Lung (tissue), 12 donors: ENCODE results near the gene RHOG. TPM values are rescaled to one million over a fixed set of nuclear protein-coding genes. Genes with fewer than 3 reads are reported as not detected.

Experiments used
- ATAC-seq: fragments of 200-7000 bp; cut with Tn5 transposase; one replicate; pipeline ENCODE4 v1.9.1; 2020; ENCODE audit warnings: moderate number of reproducible peaks; ENCODE audit not compliant: insufficient read depth, low FRiP score
- DNase-seq, 3 donors: peaks; one replicate each; pipeline ENCODE4 v3.0.0-alpha.2; 2013 to 2017
- H3K27ac ChIP-seq, 2 donors: one replicate each; pipeline ENCODE4 v1.5.1; 2013; ENCODE audit warnings: mild to moderate bottlenecking in 2 of 2, moderate library complexity in 2 of 2, control low read depth in 1 of 2, inconsistent platforms in 1 of 2, low read depth in 1 of 2, low read length in 1 of 2
- H3K27me3 ChIP-seq, 3 donors: one replicate each; pipeline ENCODE4 v1.5.1; 2013; ENCODE audit warnings: low read length in 2 of 3; ENCODE audit not compliant: control insufficient read depth in 3 of 3, insufficient read depth in 3 of 3
- H3K36me3 ChIP-seq, 4 donors: one replicate each; pipeline ENCODE4 v1.5.1; 2013; ENCODE audit warnings: low read length in 4 of 4, mild to moderate bottlenecking in 1 of 4, moderate library complexity in 1 of 4; ENCODE audit not compliant: control insufficient read depth in 4 of 4, insufficient read depth in 4 of 4
- H3K4me1 ChIP-seq, 5 donors: one replicate each; pipeline ENCODE4 v1.5.1; 2013; ENCODE audit warnings: low read length in 5 of 5, mild to moderate bottlenecking in 2 of 5, moderate library complexity in 1 of 5; ENCODE audit not compliant: control insufficient read depth in 5 of 5, insufficient read depth in 5 of 5
- H3K4me3 ChIP-seq: one replicate; pipeline ENCODE4 v1.5.1; 2013; ENCODE audit warnings: mild to moderate bottlenecking, control low read depth, moderate library complexity
- H3K9ac ChIP-seq, 2 donors: one replicate each; pipeline ENCODE4 v1.5.1; 2013; ENCODE audit warnings: low read length in 2 of 2, control low read depth in 1 of 2; ENCODE audit not compliant: insufficient read depth in 1 of 2
- H3K9me3 ChIP-seq, 4 donors: one replicate each; pipeline ENCODE4 v1.5.1; 2013; ENCODE audit warnings: low read length in 3 of 4, mild to moderate bottlenecking in 1 of 4, moderate library complexity in 1 of 4; ENCODE audit not compliant: control insufficient read depth in 4 of 4, insufficient read depth in 3 of 4
- WGBS, 2 donors: extraction: QIAGEN DNeasy Blood & Tissue Kit; methylation state at CpG; one replicate each; pipeline ENCODE4 v1.1.7; 2013; 5-methylcytosine and 5-hydroxymethylcytosine counted together
- polyA plus RNA-seq, 2 donors: library from polyadenylated mRNA; stranded (reverse); fragments of 200-250 nt; gene quantifications; one replicate each; pipeline ENCODE4 v1.2.1, GENCODE V29; 2013
- total RNA-seq, 2 donors: library from RNA; depleted of rRNA in 1 of 2; stranded (reverse); fragments of >200 nt in 1 of 2; gene quantifications; one replicate each; pipeline ENCODE4 v1.2.1, GENCODE V29; 2014 to 2021
- TF ChIP-seq, protein P1 (sequence below): IDR thresholded peaks from 2 replicates; pipeline ENCODE4 v1.5.1; 2012; ENCODE audit warnings: mild to moderate bottlenecking; ENCODE audit errors: control extremely low read depth, extremely low read depth
- donor health status: control.
- donor health status: control.
- donor health status: Bipolar disorder and iron deficiency.
- donor health status: healthy.
- donor health status: DM: yes; HTN: yes; CAD: no.

Gene RHOG
- total and polyA plus RNA-seq, 4 donors, result 15.4 to 287 (median 82.6) TPM

DNA sequence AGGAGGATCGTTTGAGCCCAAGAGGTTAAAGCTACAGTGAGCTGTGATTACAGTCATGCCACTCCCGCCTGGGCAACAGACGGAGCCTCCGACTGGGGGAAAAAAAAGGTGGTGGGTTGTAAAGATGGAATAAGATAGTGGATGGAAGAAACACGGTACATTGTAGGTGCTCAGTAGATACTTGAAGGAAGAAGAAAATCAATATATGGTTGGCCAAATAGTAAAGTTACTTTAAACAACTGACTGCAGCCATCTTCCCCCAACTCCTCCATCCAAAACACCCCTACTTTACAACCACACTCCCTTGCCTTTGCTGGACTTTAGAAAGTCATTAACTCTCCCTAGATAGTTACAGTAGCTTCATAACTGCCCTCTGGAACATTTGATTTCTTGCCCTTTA is 40.9 kb downstream of the RHOG start:
- Histone ChIP-seq H3K27me3 (no peaks in the 10 kb centered on the region), H3K27ac (no peak overlapping the region), H3K9me3 (no peaks in the 10 kb centered on the region), H3K36me3 (no peaks in the 10 kb centered on the region), H3K9ac (no peak overlapping the region), H3K4me3 (no peak overlapping the region), H3K4me1 (peaks cover 0 to 18% (median 8%) of the 10 kb centered on the region in 5 donors)
- 71 to 77% methylated on average over 5 of the region's 5 CpGs for WGBS, 2 donors
- DNase-seq (no peak), ATAC-seq (no peak)
- TF ChIP-seq, protein P1, sequence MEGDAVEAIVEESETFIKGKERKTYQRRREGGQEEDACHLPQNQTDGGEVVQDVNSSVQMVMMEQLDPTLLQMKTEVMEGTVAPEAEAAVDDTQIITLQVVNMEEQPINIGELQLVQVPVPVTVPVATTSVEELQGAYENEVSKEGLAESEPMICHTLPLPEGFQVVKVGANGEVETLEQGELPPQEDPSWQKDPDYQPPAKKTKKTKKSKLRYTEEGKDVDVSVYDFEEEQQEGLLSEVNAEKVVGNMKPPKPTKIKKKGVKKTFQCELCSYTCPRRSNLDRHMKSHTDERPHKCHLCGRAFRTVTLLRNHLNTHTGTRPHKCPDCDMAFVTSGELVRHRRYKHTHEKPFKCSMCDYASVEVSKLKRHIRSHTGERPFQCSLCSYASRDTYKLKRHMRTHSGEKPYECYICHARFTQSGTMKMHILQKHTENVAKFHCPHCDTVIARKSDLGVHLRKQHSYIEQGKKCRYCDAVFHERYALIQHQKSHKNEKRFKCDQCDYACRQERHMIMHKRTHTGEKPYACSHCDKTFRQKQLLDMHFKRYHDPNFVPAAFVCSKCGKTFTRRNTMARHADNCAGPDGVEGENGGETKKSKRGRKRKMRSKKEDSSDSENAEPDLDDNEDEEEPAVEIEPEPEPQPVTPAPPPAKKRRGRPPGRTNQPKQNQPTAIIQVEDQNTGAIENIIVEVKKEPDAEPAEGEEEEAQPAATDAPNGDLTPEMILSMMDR, result no peak

DNA sequence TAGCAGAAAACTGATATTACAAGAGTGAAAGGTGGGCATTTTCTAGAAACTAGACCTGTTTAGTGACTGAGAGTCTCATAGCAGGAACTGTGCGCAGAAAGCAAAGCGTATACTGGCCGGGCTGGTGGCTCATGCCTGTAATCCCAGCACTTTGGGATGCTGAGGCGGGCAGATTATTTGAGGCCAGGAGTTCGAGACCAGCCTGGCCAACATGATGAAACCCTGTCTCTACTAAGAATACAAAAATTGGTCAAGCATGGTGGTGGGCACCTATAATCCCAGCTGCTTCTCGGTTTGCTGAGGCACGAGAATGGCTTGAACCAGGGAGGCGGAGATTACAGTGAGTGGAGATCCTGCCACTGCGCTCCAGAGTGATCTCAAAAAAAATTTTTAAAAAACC is 41.6 kb downstream of the RHOG start:
- no peak overlapping the region for H3K27ac ChIP-seq
- peaks cover 0 to 2% (median 0%) of the 10 kb centered on the region in 4 donors for H3K36me3 ChIP-seq
- 96% methylated on average over 9 of the region's 9 CpGs for WGBS, 2 donors
- DNase-seq, result no peak
- no peaks in the 10 kb centered on the region for H3K27me3 ChIP-seq
- peaks cover 0 to 18% (median 8%) of the 10 kb centered on the region in 5 donors for H3K4me1 ChIP-seq
- H3K4me3 ChIP-seq, result no peak overlapping the region
- ATAC-seq, result no peak
- no peak overlapping the region for H3K9ac ChIP-seq
- H3K9me3 ChIP-seq, result no peaks in the 10 kb centered on the region
- TF ChIP-seq, protein P1, result no peak

DNA sequence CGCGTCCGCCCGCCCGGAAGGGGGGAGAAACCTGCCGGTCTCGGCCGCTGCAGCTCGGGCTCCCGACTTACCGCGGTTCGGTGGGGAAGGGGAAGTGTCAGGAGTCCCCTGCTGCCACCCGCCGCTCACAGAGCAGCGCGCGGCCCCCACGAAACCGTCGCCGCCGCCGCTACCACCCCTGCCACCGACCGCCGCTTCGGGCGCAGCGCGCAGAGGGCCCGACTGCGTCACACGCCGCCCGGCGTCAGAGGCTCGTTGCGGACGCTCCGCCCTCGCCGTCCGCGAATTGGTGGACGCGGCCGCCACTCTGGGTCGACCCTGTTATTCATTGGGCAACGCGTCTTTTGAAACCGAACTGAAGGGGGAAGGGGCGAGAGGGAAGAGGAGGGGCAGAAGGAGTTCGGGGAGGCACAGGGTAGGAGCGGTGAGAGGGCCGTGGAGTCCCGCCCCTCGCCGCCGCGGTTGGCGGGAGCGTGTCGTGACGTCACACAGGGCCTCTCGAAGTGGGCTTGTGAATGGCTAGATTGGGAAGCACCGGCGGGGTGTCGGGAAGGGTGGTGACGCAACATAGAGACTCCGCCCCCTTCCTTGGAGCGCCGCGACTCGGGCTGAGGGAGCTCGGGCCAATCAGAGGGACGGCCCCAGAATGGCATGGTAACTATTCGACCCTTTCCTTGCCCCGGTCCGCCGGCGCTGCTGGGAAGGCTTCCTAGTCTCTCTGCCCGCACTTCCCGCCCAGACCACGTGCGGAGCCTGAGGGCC is 43.2 kb downstream of the RHOG start, which contains the start of gene NUP98:
Gene NUP98 (minus strand): TSS at position 226 of the 762 bp plus-strand sequence. CDS start 15,437 bp downstream, outside the sequence.
- H3K27ac ChIP-seq, result peak within 1 kb of the TSS; percentile 98 to 99
- no peaks in the 10 kb centered on the region for H3K9me3 ChIP-seq
- H3K36me3 ChIP-seq, result peaks cover 5 to 10% (median 7%) of the 10 kb centered on the region in 4 donors
- WGBS, 2 donors, result 0% methylated on average over 76 to 86 of the region's 86 CpGs
- DNase-seq (peak; percentile 100), ATAC-seq (peak; percentile 96)
- H3K4me3 ChIP-seq, result peak within 1 kb of the TSS; percentile 96
- peaks cover 0 to 18% (median 8%) of the 10 kb centered on the region in 5 donors for H3K4me1 ChIP-seq
- TF ChIP-seq, protein P1, result no peak
- no peaks in the 10 kb centered on the region for H3K27me3 ChIP-seq
- H3K9ac ChIP-seq, result peak within 1 kb of the TSS; percentile 94
